Measurements from ENCODE around the gene AJAP1. TPM values are rescaled to one million over a fixed set of nuclear protein-coding genes. Genes with fewer than 3 reads are reported as not detected.

Gene AJAP1
- total and polyA plus RNA-seq, 2 of the 13 experiments (the other 11 are each of a cell fraction or from before 2014, with no cell fraction given), result not detected

- no peaks in the 10 kb centered on the region for H3K79me2 ChIP-seq (ENCODE audit: insufficient read depth, low read length)
- 0% methylated on average over 2 of the region's 8 CpGs for WGBS (ENCODE audit: low lambda C conversion rate)
- TF ChIP-seq BCL6 (CRISPR knock-in tag; IDR thresholded peaks at IDR 0.05) (no peak), ARID4A (CRISPR knock-in tag; IDR thresholded peaks at IDR 0.05; ENCODE audit: borderline replicate concordance) (no peak), CHD2 (IDR thresholded peaks at IDR 0.05; ENCODE audit: low read depth, low read length) (no peak), RBM39 (IDR thresholded peaks at IDR 0.05; ENCODE audit: low read depth, low read length, poor library complexity, severe bottlenecking) (no peak), STAT5B (CRISPR knock-in tag; IDR thresholded peaks at IDR 0.05) (no peak), ZBTB21 (CRISPR knock-in tag; IDR thresholded peaks at IDR 0.05) (no peak), FOXA1 (IDR thresholded peaks at IDR 0.05) (no peak), FOXA1 (CRISPR knock-in tag; IDR thresholded peaks at IDR 0.05) (no peak), IRF1 (CRISPR knock-in tag; IDR thresholded peaks at IDR 0.05; ENCODE audit: low read depth) (no peak), U2AF2 (IDR thresholded peaks at IDR 0.05; ENCODE audit: low read depth, low read length) (no peak), PATZ1 (CRISPR knock-in tag; IDR thresholded peaks at IDR 0.05) (no peak), TCF12 (IDR thresholded peaks at IDR 0.05) (no peak), TCF12 (CRISPR knock-in tag; IDR thresholded peaks at IDR 0.05) (no peak), KDM2A (CRISPR knock-in tag; IDR thresholded peaks at IDR 0.05; ENCODE audit: borderline replicate concordance, low read depth) (no peak), ZNF431 (CRISPR knock-in tag; IDR thresholded peaks at IDR 0.05; ENCODE audit: borderline replicate concordance, low read depth) (no peak)
Observed at GRCh38 chr1:4664606-4665005, 10.2 kb downstream of the AJAP1 start.

More at GRCh38 chr1:4664606-4665005, 10.2 kb downstream of the AJAP1 start:
- no peak overlapping the region for H3K9ac ChIP-seq (ENCODE audit: insufficient read depth, low read depth, low read length)
- no peaks in the 10 kb centered on the region for H3K9me3 ChIP-seq (ENCODE audit: low read length)
- in situ Hi-C loops (cut with HindIII; ENCODE audit: extremely low pct_ligation_motif_present, low pct_unique_long_range_greater_than_20kb) (no loop called here), intact Hi-C loops (cut with micrococcal nuclease; ENCODE audit: unreplicated experiment) (no loop called here)
- no peak overlapping the region for H3K4me3 ChIP-seq (replicated peaks in 1 of 3; ENCODE audit: insufficient read depth in 1 of 3, low read depth in 2 of 3, low read length in 3 of 3)
- no TSS peak for BruUV-seq (replicated peaks)
- ChIA-PET CTCF (ENCODE audit: low intra/inter-chr PET ratio, low total read pairs) (no interaction called here), POLR2A (no interaction called here)
- H3K36me3 ChIP-seq (replicated peaks in 1 of 2; ENCODE audit: control insufficient read depth in 1 of 2, insufficient read depth in 2 of 2, low read length in 2 of 2), result no peaks in the 10 kb centered on the region
- H3K4me2 ChIP-seq (ENCODE audit: low read depth, low read length), result no peak overlapping the region
- peaks cover 5 to 46% of the 10 kb centered on the region in 2 experiments for H3K27me3 ChIP-seq (ENCODE audit: control insufficient read depth in 1 of 2, insufficient read depth in 2 of 2, low read length in 2 of 2)
- H3K4me1 ChIP-seq (ENCODE audit: insufficient read depth, low read length), result no peaks in the 10 kb centered on the region
- no peaks in the 10 kb centered on the region for H4K20me1 ChIP-seq (ENCODE audit: insufficient read depth, low read length)
- H3K27ac ChIP-seq (ENCODE audit: extremely low read length, insufficient read depth, low read length), result no peak overlapping the region
- ATAC-seq (no peak), DNase-seq (ENCODE audit: low spot score) (no peak), FAIRE-seq (no peak)
- no peak overlapping the region for H2AFZ ChIP-seq (ENCODE audit: low read length)
